Right lobe of liver (tissue), 6 donors: Measurements from ENCODE around the gene CC2D1A. TPM values are rescaled to one million over a fixed set of nuclear protein-coding genes. Genes with fewer than 3 reads are reported as not detected.

Experiments
- ATAC-seq, 4 donors: fragments of 200-7000 bp; cut with Tn5 transposase; one replicate each; pipeline ENCODE4 v1.9.1; 2020; ENCODE audit warnings: mild to moderate bottlenecking in 4 of 4, moderate library complexity in 4 of 4
- DNase-seq, 3 donors: peaks; one replicate each; pipeline ENCODE4 v3.0.0-alpha.2; 2020
- H3K27ac ChIP-seq, 3 donors: fragments of 200-600 bp; one replicate each; pipeline ENCODE4 v1.8.0; 2022
- H3K27me3 ChIP-seq, 2 donors: fragments of 200-600 bp; one replicate each; pipeline ENCODE4 v1.8.0; 2022
- H3K36me3 ChIP-seq, 4 donors: fragments of 200-600 bp; sonication (generic) in 1 of 4; one replicate each; pipeline versions ENCODE4 v1.5.1 to v1.8.0; 2017 to 2022; ENCODE audit warnings: control low read depth in 1 of 4
- H3K4me1 ChIP-seq, 4 donors: fragments of 200-600 bp; sonication (generic) in 1 of 4; one replicate each; pipeline versions ENCODE4 v1.5.1 to v1.8.0; 2017 to 2022; ENCODE audit warnings: control low read depth in 1 of 4
- H3K4me3 ChIP-seq, 3 donors: fragments of 200-600 bp; one replicate each; pipeline ENCODE4 v1.8.0; 2022
- H3K9me3 ChIP-seq, 4 donors: fragments of 200-600 bp; sonication (generic) in 1 of 4; one replicate each; pipeline versions ENCODE4 v1.5.1 to v1.8.0; 2017 to 2022; ENCODE audit warnings: control low read depth in 1 of 4
- CTCF ChIP-seq, 4 donors: fragments of 200-600 bp in 3 of 4; fragments of 450-650 bp in 1 of 4; IDR thresholded peaks; one replicate each; pipeline versions ENCODE4 v1.5.1 to v1.8.0; 2016 to 2022; ENCODE audit warnings: antibody characterized with exemption in 4 of 4, mild to moderate bottlenecking in 2 of 4
- POLR2A ChIP-seq: fragments of 450-650 bp; IDR thresholded peaks from one replicate; pipeline ENCODE4 v1.6.1; 2017; ENCODE audit warnings: antibody characterized with exemption, mild to moderate bottlenecking
- WGBS: methylation state at CpG from one replicate; pipeline ENCODE4 v1.1.6; 2018; ENCODE audit warnings: low coverage, low lambda C conversion rate; ENCODE audit not compliant: insufficient coverage; ENCODE audit errors: missing lambda C conversion rate; 5-methylcytosine and 5-hydroxymethylcytosine counted together
- intact Hi-C, 2 donors: fragments of 100-400 bp; cut with DNase I; formaldehyde crosslinking; loops; one replicate each; pipeline versions ENCODE4 v1.11.2 to v1.14.1; 2022
- total RNA-seq, 6 experiments: library from RNA; depleted of rRNA in 2 of 6; stranded (reverse); fragments of >200 nt in 2 of 6; fragmentation: NEBNext Ultra II Directional in 3 of 6; extraction: Animal tissue kit (Norgen Biotek cat#: 25700) in 3 of 6; gene quantifications; one replicate each; pipeline versions ENCODE4 v1.1.0 to v1.2.4, GENCODE V29; 2016 to 2023
- donor health status: DM: no; HTN: yes; CAD: no.
- donor health status: DM: no; HTN: no; CAD: no.
- donor health status: DM: no; HTN: no; CAD: no.
- donor health status: DM: no; HTN: yes; CAD: no.
- donor health status: DM: no; HTN: yes; CAD: no.

The CC2D1A gene
- total RNA-seq, 6 experiments from 2014 or later: 16.5 to 29.8 (median 18.1) TPM

GRCh38 chr19:13861392-13861713 lies 44.6 kb upstream of the CC2D1A start:
- peak overlapping the region; percentile 32 to 45 (median 42) for H3K4me3 ChIP-seq
- peak overlapping the region; percentile 67 to 84 (median 67) for H3K27ac ChIP-seq
- intact Hi-C loops: loop anchor here (5.0 to 10.0 kb wide), 3 partner anchors 74 to 587 kb away; no protein-coding TSS in a partner anchor
- 20% methylated on average over 6 of the region's 11 CpGs for WGBS
- DNase-seq (no peak), ATAC-seq (peak in 1 of 4 donors; percentile 1)
- peaks cover 0 to 6% (median 2%) of the 10 kb centered on the region in 4 donors for H3K4me1 ChIP-seq
- TF ChIP-seq CTCF (IDR thresholded peaks at IDR 0.05) (no peak), POLR2A (no peak)
- H3K27me3 ChIP-seq: no peaks in the 10 kb centered on the region
- H3K9me3 ChIP-seq: no peaks in the 10 kb centered on the region
- no peaks in the 10 kb centered on the region for H3K36me3 ChIP-seq

- peak overlapping the region; percentile 67 to 84 (median 67) for H3K27ac ChIP-seq
- DNase-seq (peak; percentile 91 to 93 (median 92)), ATAC-seq (peak; percentile 95 to 97 (median 96))
- intact Hi-C loops: loop anchor here (5.0 to 10.0 kb wide), 3 partner anchors 75 to 587 kb away; no protein-coding TSS in a partner anchor
- no peaks in the 10 kb centered on the region for H3K36me3 ChIP-seq
- TF ChIP-seq CTCF (IDR thresholded peaks at IDR 0.05) (peak; percentile 97 to 99 (median 98)), POLR2A (peak; percentile 35)
- WGBS: 1% methylated on average over 16 of the region's 27 CpGs
- H3K4me3 ChIP-seq: peak overlapping the region; percentile 32 to 45 (median 42)
- H3K27me3 ChIP-seq: no peaks in the 10 kb centered on the region
- H3K9me3 ChIP-seq: no peaks in the 10 kb centered on the region
- peaks cover 0 to 6% (median 2%) of the 10 kb centered on the region in 4 donors for H3K4me1 ChIP-seq
These were observed 44.1 kb upstream of the CC2D1A start for GRCh38 chr19:13861714-13862531.

- H3K4me1 ChIP-seq: peaks cover 0 to 6% (median 2%) of the 10 kb centered on the region in 4 donors
- TF ChIP-seq CTCF (IDR thresholded peaks at IDR 0.05) (no peak), POLR2A (no peak)
- H3K27ac ChIP-seq: no peak overlapping the region
These were observed 41.8 kb upstream of the CC2D1A start for GRCh38 chr19:13864046-13864666.

GRCh38 chr19:13864667-13865570 lies 41.1 kb upstream of the CC2D1A start:
- DNase-seq (no peak), ATAC-seq (no peak)
- H3K27me3 ChIP-seq: no peaks in the 10 kb centered on the region
- H3K4me3 ChIP-seq: peak overlapping the region in 1 of 3 donors; percentile 47
- no peaks in the 10 kb centered on the region for H3K9me3 ChIP-seq
- 4% methylated on average over 9 of the region's 113 CpGs for WGBS
- H3K36me3 ChIP-seq: no peaks in the 10 kb centered on the region
- no peak overlapping the region for H3K27ac ChIP-seq
- TF ChIP-seq POLR2A: no peak
- TF ChIP-seq CTCF (IDR thresholded peaks at IDR 0.05): no peak
- intact Hi-C loops: loop anchor here (5.0 to 10.0 kb wide), 3 partner anchors 78 to 590 kb away; no protein-coding TSS in a partner anchor
- H3K4me1 ChIP-seq: peaks cover 0 to 6% (median 2%) of the 10 kb centered on the region in 4 donors

More at GRCh38 chr19:13864046-13864666, 41.8 kb upstream of the CC2D1A start:
- DNase-seq (no peak), ATAC-seq (no peak)
- Histone ChIP-seq H3K9me3 (no peaks in the 10 kb centered on the region), H3K27me3 (no peaks in the 10 kb centered on the region), H3K36me3 (no peaks in the 10 kb centered on the region), H3K4me3 (no peak overlapping the region)
- intact Hi-C loops: loop anchor here (5.0 to 10.0 kb wide), 3 partner anchors 77 to 589 kb away; no protein-coding TSS in a partner anchor
- 11% methylated on average over 5 of the region's 13 CpGs for WGBS
